H1 (cell line): ENCODE results near the gene TMEM72. TPM values are rescaled to one million over a fixed set of nuclear protein-coding genes. Genes with fewer than 3 reads are reported as not detected.

Experiments
- CTCF ChIA-PET: fragments of 300-600 bp; sonication (Branson Sonifier 250); formaldehyde crosslinking; loops from one replicate; lab custom pipeline; 2021; ENCODE audit not compliant: partially characterized antibody; lab: Charles Lee
- POLR2A ChIA-PET: fragments of 300-600 bp; sonication (Branson Sonifier 250); formaldehyde crosslinking; loops from one replicate; lab custom pipeline; 2021; ENCODE audit warnings: inconsistent platforms; ENCODE audit not compliant: partially characterized antibody; lab: Charles Lee
- DNase-seq, 2 experiments: peaks; one replicate each; pipeline versions ENCODE4 v3.0.0 to v3.0.0-alpha.2; 2010 to 2022; ENCODE audit warnings: low spot score in 2 of 2, low read depth in 1 of 2, mixed read lengths in 1 of 2
- FAIRE-seq: peaks from 2 replicates; lab custom pipeline; 2011; peaks lifted over from hg19 to GRCh38; lab: Jason Lieb, UNC
- H2AFZ ChIP-seq: 2 replicates; pipeline ENCODE4 v1.8.1; 2012; ENCODE audit warnings: low read length, inconsistent platforms
- H2AK5ac ChIP-seq: 2 replicates; pipeline ENCODE4 v1.6.1; 2013; ENCODE audit warnings: low read depth, low read length
- H2BK120ac ChIP-seq: replicated peaks from 2 replicates; pipeline ENCODE3; 2013; ENCODE audit warnings: low read depth, low read length, inconsistent platforms
- H2BK12ac ChIP-seq: 2 replicates; pipeline ENCODE4 v1.6.1; 2013; ENCODE audit warnings: low read depth, low read length
- H2BK15ac ChIP-seq: 2 replicates; pipeline ENCODE4 v1.6.1; 2013; ENCODE audit warnings: low read length
- H2BK20ac ChIP-seq: 2 replicates; pipeline ENCODE4 v1.6.1; 2013; ENCODE audit warnings: low read length
- H2BK5ac ChIP-seq: 2 replicates; pipeline ENCODE4 v1.6.1; 2013; ENCODE audit warnings: low read depth, low read length
- H3K14ac ChIP-seq: 2 replicates; pipeline ENCODE4 v1.6.1; 2013; ENCODE audit warnings: inconsistent platforms; ENCODE audit not compliant: insufficient read length
- H3K18ac ChIP-seq: 2 replicates; pipeline ENCODE4 v1.6.1; 2013; ENCODE audit warnings: low read length; ENCODE audit errors: extremely low read depth
- H3K23ac ChIP-seq: 2 replicates; pipeline ENCODE4 v1.6.1; 2013; ENCODE audit warnings: inconsistent platforms; ENCODE audit not compliant: insufficient read length
- H3K23me2 ChIP-seq: 2 replicates; pipeline ENCODE4 v1.6.1; 2013; ENCODE audit warnings: low read depth, low read length
- H3K27ac ChIP-seq: 2 replicates; pipeline ENCODE4 v1.6.1; 2011; ENCODE audit warnings: low read depth, low read length, inconsistent platforms
- H3K27me3 ChIP-seq, 4 experiments: replicated peaks in 1 of 4; 1 replicate in 1 of 4; 2 replicates in 3 of 4; pipeline versions ENCODE4 v1.6.1 to v1.8.1; 2011 to 2013; ENCODE audit warnings: low read length in 3 of 4, mild to moderate bottlenecking in 3 of 4, inconsistent platforms in 2 of 4, mixed read lengths in 2 of 4, moderate library complexity in 1 of 4; ENCODE audit not compliant: control insufficient read depth in 3 of 4, insufficient read depth in 3 of 4; ENCODE audit errors: extremely low read depth in 1 of 4
- H3K36me3 ChIP-seq, 4 experiments: 2 replicates each; pipeline versions ENCODE4 v1.6.1 to v1.8.1; 2011 to 2013; ENCODE audit warnings: mild to moderate bottlenecking in 4 of 4, low read length in 3 of 4, moderate library complexity in 2 of 4, control low read depth in 1 of 4, inconsistent platforms in 1 of 4; ENCODE audit not compliant: insufficient read depth in 4 of 4, control insufficient read depth in 2 of 4
- H3K4ac ChIP-seq: replicated peaks from 2 replicates; pipeline ENCODE3; 2013; ENCODE audit warnings: low read length, low read depth, mixed read lengths, inconsistent platforms; ENCODE audit not compliant: insufficient read length
- H3K4me1 ChIP-seq, 4 experiments: replicated peaks in 1 of 4; 1 replicate in 1 of 4; 2 replicates in 3 of 4; pipeline versions ENCODE4 v1.6.1 to v1.8.1; 2011 to 2013; ENCODE audit warnings: low read length in 3 of 4, inconsistent platforms in 2 of 4, mixed read lengths in 1 of 4; ENCODE audit not compliant: insufficient read depth in 4 of 4, control insufficient read depth in 3 of 4
- H3K4me2 ChIP-seq, 2 experiments: 2 replicates each; pipeline versions ENCODE4 v1.6.1 to v1.8.1; 2011 to 2013; ENCODE audit warnings: low read depth in 2 of 2, low read length in 2 of 2, control low read depth in 1 of 2, inconsistent platforms in 1 of 2, mild to moderate bottlenecking in 1 of 2; ENCODE audit not compliant: insufficient read depth in 1 of 2
- H3K4me3 ChIP-seq, 4 experiments: fragments of 200-600, 300-600 bp in 1 of 4; sonication (generic), shearing (Covaris generic), sonication (Bioruptor Twin) in 1 of 4; 2 replicates each; pipeline versions ENCODE4 v1.5.1 to v1.8.1; 2011 to 2016; ENCODE audit warnings: low read length in 4 of 4, low read depth in 3 of 4, control low read depth in 2 of 4, inconsistent platforms in 2 of 4, mild to moderate bottlenecking in 2 of 4, mixed read lengths in 1 of 4, moderate library complexity in 1 of 4; ENCODE audit not compliant: insufficient read depth in 2 of 4; ENCODE audit errors: extremely low read depth in 1 of 4
- H3K56ac ChIP-seq: replicated peaks from 2 replicates; pipeline ENCODE3; 2013; ENCODE audit warnings: low read depth, mild to moderate bottlenecking, mixed read lengths, low read length, inconsistent platforms; ENCODE audit not compliant: insufficient read length
- H3K79me1 ChIP-seq: 2 replicates; pipeline ENCODE4 v1.6.1; 2013; ENCODE audit warnings: low read depth, low read length, control low read depth
- H3K79me2 ChIP-seq, 2 experiments: 2 replicates each; pipeline versions ENCODE4 v1.6.1 to v1.8.1; 2012 to 2013; ENCODE audit warnings: low read length in 2 of 2, mild to moderate bottlenecking in 2 of 2, inconsistent platforms in 1 of 2; ENCODE audit not compliant: insufficient read depth in 2 of 2, control insufficient read depth in 1 of 2
- H3K9ac ChIP-seq, 4 experiments: replicated peaks in 1 of 4; 1 replicate in 1 of 4; 2 replicates in 3 of 4; pipeline versions ENCODE4 v1.6.1 to v1.8.1; 2011 to 2013; ENCODE audit warnings: low read depth in 3 of 4, low read length in 3 of 4, control low read depth in 2 of 4, mild to moderate bottlenecking in 2 of 4, moderate library complexity in 2 of 4, inconsistent platforms in 1 of 4; ENCODE audit errors: extremely low read depth in 1 of 4
- H3K9me3 ChIP-seq, 2 experiments: 2 replicates each; pipeline versions ENCODE4 v1.6.1 to v1.8.1; 2012 to 2013; ENCODE audit warnings: mild to moderate bottlenecking in 2 of 2, moderate library complexity in 2 of 2, control low read depth in 1 of 2, inconsistent platforms in 1 of 2, low read depth in 1 of 2, low read length in 1 of 2, mixed read lengths in 1 of 2; ENCODE audit not compliant: insufficient read depth in 2 of 2
- H4K20me1 ChIP-seq, 2 experiments: replicated peaks in 1 of 2; 2 replicates each; pipeline versions ENCODE3 to v1.8.1; 2011 to 2013; ENCODE audit warnings: inconsistent platforms in 2 of 2, low read length in 2 of 2, mild to moderate bottlenecking in 1 of 2; ENCODE audit not compliant: insufficient read depth in 2 of 2, control insufficient read depth in 1 of 2
- H4K5ac ChIP-seq: 2 replicates; pipeline ENCODE4 v1.6.1; 2013; ENCODE audit warnings: low read length, low read depth, mixed read lengths, inconsistent platforms; ENCODE audit not compliant: insufficient read length
- H4K8ac ChIP-seq: 2 replicates; pipeline ENCODE4 v1.8.0; 2013; ENCODE audit warnings: mild to moderate bottlenecking, moderate library complexity, low read length, inconsistent platforms; ENCODE audit not compliant: insufficient read depth; ENCODE audit errors: extremely low read depth
- H4K91ac ChIP-seq: replicated peaks from 2 replicates; pipeline ENCODE3; 2013; ENCODE audit warnings: low read length, mixed read lengths, inconsistent platforms; ENCODE audit not compliant: insufficient read length
- BRCA1 ChIP-seq: IDR thresholded peaks from 2 replicates; pipeline ENCODE4 v1.6.1; 2012; ENCODE audit warnings: low read depth, low read length, improper control_type of control experiment
- CHD1 ChIP-seq: IDR thresholded peaks from 2 replicates; pipeline ENCODE4 v1.6.1; 2012; ENCODE audit warnings: low read depth, low read length, improper control_type of control experiment
- EGR1 ChIP-seq: IDR thresholded peaks from 2 replicates; pipeline ENCODE4 v1.6.1; 2011; ENCODE audit warnings: low read depth, low read length, borderline replicate concordance
- EP300 ChIP-seq, 2 experiments: IDR thresholded peaks; 1 replicate in 1 of 2; 2 replicates in 1 of 2; pipeline ENCODE4 v1.6.1; 2011 to 2012; ENCODE audit warnings: low read depth in 2 of 2, low read length in 2 of 2, mild to moderate bottlenecking in 2 of 2, borderline replicate concordance in 1 of 2, inconsistent platforms in 1 of 2, moderate library complexity in 1 of 2
- EZH2 ChIP-seq: fragments of 200-600 bp; sonication (generic); IDR thresholded peaks from 2 replicates; pipeline ENCODE4 v1.7.1; 2012; ENCODE audit warnings: low read depth, mild to moderate bottlenecking, moderate library complexity, low read length, inconsistent platforms; ENCODE audit not compliant: severe bottlenecking
- JUND ChIP-seq: IDR thresholded peaks from 2 replicates; pipeline ENCODE4 v1.6.1; 2011; ENCODE audit warnings: mild to moderate bottlenecking, improper control_type of control experiment, low read length
- NRF1 ChIP-seq: IDR thresholded peaks from 2 replicates; pipeline ENCODE4 v1.6.1; 2011; ENCODE audit warnings: mild to moderate bottlenecking, low read depth, low read length, improper control_type of control experiment
- SIN3A ChIP-seq, 2 experiments: IDR thresholded peaks in 1 of 2; conservative IDR thresholded peaks in 1 of 2; 2 replicates each; pipeline ENCODE4 v1.6.1; 2011 to 2012; ENCODE audit warnings: low read length in 2 of 2, improper control_type of control experiment in 1 of 2, low read depth in 1 of 2, mild to moderate bottlenecking in 1 of 2
- SIX5 ChIP-seq: IDR thresholded peaks from 2 replicates; pipeline ENCODE4 v1.6.1; 2011; ENCODE audit warnings: mild to moderate bottlenecking, low read depth, low read length
- SUZ12 ChIP-seq: fragments of 200-600 bp; sonication (generic); IDR thresholded peaks from 2 replicates; pipeline ENCODE4 v1.6.1; 2012; ENCODE audit warnings: mild to moderate bottlenecking, inconsistent platforms, low read length, moderate library complexity, mixed read lengths
- TAF1 ChIP-seq: IDR thresholded peaks from 2 replicates; pipeline ENCODE4 v1.6.1; 2011; ENCODE audit warnings: mild to moderate bottlenecking, low read depth, low read length
- TAF7 ChIP-seq: optimal IDR thresholded peaks from 2 replicates; pipeline ENCODE3; 2011; ENCODE audit warnings: low read depth, mild to moderate bottlenecking, inconsistent platforms, low read length, moderate library complexity, borderline replicate concordance
- WGBS, 2 experiments: shearing (Covaris generic) in 1 of 2; methylation state at CpG; one replicate each; pipeline versions ENCODE4 v1.1.6 to v1.1.7; 2013 to 2015; ENCODE audit warnings: low lambda C conversion rate in 2 of 2, mixed read lengths in 2 of 2, inconsistent platforms in 1 of 2, low coverage in 1 of 2, missing lambda C conversion rate in 1 of 2; ENCODE audit not compliant: insufficient replicate concordance in 2 of 2, insufficient coverage in 1 of 2, insufficient read length in 1 of 2; ENCODE audit errors: extremely low coverage in 1 of 2, missing lambda C conversion rate in 1 of 2; 5-methylcytosine and 5-hydroxymethylcytosine counted together
- polyA plus RNA-seq, 7 experiments: library from polyadenylated mRNA; depleted of rRNA in 3 of 7; stranded (reverse) in 5 of 7; unstranded in 2 of 7; fragments of >200 nt in 5 of 7; fragments of 200-250 nt in 2 of 7; gene quantifications; 1 replicate in 5 of 7; 2 replicates in 1 of 7; 4 replicates in 1 of 7; pipeline versions ENCODE4 v1.2.1 to v1.2.3, GENCODE V29; 2011 to 2013; ENCODE audit warnings: missing spikeins in 2 of 7, mixed read lengths in 2 of 7
- total RNA-seq: library from RNA; stranded (reverse); fragmentation: NEBNext Ultra II Directional; extraction: Animal tissue kit (Norgen Biotek cat#: 25700); gene quantifications from 2 replicates; pipeline ENCODE4 v1.2.1, GENCODE V29; 2021
- TF ChIP-seq, protein P1 (sequence below): IDR thresholded peaks from 2 replicates; pipeline ENCODE4 v1.6.1; 2012; ENCODE audit warnings: inconsistent platforms

The TMEM72 gene
- total and polyA plus RNA-seq, 2 of the 8 experiments (the other 6 are each of a cell fraction or from before 2014, with no cell fraction given), result not detected

DNA sequence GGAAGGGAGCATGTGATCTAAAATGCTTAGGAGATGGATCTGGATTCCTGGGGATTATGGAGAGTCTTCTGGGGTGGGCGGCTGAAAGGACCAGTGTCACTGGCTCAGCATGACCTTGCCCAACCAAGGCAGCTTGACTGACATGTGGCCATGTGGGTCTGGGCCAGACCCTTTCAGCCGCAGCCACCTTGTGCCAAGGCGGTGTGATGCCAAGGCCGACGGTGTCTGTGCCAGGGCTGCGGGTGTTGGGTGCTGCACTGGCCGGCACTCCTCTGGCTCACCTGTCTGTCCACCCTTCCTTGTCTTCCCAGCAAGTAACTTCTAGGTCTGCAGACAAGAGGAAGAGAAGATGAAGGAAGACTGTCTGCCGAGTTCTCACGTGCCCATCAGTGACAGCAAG lies 58.7 kb downstream of the TMEM72 start:
- Histone ChIP-seq H3K4me2 (no peak overlapping the region), H4K8ac (no peak overlapping the region), H3K79me1 (peaks cover 5% of the 10 kb centered on the region; the same call in 1 of the 2 replicates), H3K9me3 (no peaks in the 10 kb centered on the region), H3K23me2 (peaks cover 11% of the 10 kb centered on the region; the same call in 1 of the 2 replicates), H3K56ac (no peak overlapping the region), H2BK120ac (no peak overlapping the region), H3K23ac (no peak overlapping the region), H2BK12ac (no peak overlapping the region), H3K4me3 (no peak overlapping the region), H4K91ac (no peak overlapping the region), H2BK20ac (no peak overlapping the region), H4K5ac (no peak overlapping the region), H2BK5ac (no peak overlapping the region), H3K27ac (no peak overlapping the region; the same call in 1 of the 2 replicates), H3K18ac (no peak overlapping the region), H3K9ac (no peak overlapping the region), H3K14ac (no peak overlapping the region), H3K4me1 (peaks cover 19 to 31% (median 23%) of the 10 kb centered on the region in 4 experiments), H3K4ac (no peak overlapping the region), H2AFZ (no peak overlapping the region), H3K27me3 (no peaks in the 10 kb centered on the region; a peak in 1 of 7 replicates), H2BK15ac (no peak overlapping the region), H3K36me3 (peaks cover 0 to 6% (median 0%) of the 10 kb centered on the region in 4 experiments; a peak in 3 of 8 replicates), H4K20me1 (peaks cover 0 to 2% of the 10 kb centered on the region in 2 experiments), H3K79me2 (no peaks in the 10 kb centered on the region), H2AK5ac (no peak overlapping the region)
- WGBS, 2 experiments, result 88% methylated on average over 8 of the region's 9 CpGs; no CpG with 5 or more reads in 1 of the 2 experiments
- POLR2A ChIA-PET, result no interaction called here
- FAIRE-seq, result no peak
- CTCF ChIA-PET, result interaction anchor here (1.0 to 11.2 kb wide), 4 partner anchors 8 to 34 kb away, joined by 5 to 143 read pairs (median 102); partner anchors contain the start of gene DEPP1
- no peak for DNase-seq
- TF ChIP-seq, protein P1, sequence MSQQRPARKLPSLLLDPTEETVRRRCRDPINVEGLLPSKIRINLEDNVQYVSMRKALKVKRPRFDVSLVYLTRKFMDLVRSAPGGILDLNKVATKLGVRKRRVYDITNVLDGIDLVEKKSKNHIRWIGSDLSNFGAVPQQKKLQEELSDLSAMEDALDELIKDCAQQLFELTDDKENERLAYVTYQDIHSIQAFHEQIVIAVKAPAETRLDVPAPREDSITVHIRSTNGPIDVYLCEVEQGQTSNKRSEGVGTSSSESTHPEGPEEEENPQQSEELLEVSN, result no peak
- no peak for TF ChIP-seq SIN3A (conservative IDR thresholded peaks at IDR 0.05 in 1 of 2, IDR thresholded peaks at IDR 0.05 in 1 of 2; ENCODE audit: low read depth in 1 of 2, low read length in 2 of 2)
- no peak for TF ChIP-seq CHD1
- no peak for TF ChIP-seq TAF7
- no peak for TF ChIP-seq EZH2
- TF ChIP-seq JUND, result no peak
- no peak for TF ChIP-seq SUZ12
- no peak for TF ChIP-seq TAF1
- no peak for TF ChIP-seq EGR1
- TF ChIP-seq SIX5, result no peak
- TF ChIP-seq BRCA1, result no peak
- TF ChIP-seq EP300 (IDR thresholded peaks at IDR 0.05; ENCODE audit: borderline replicate concordance in 1 of 2, low read depth in 2 of 2, low read length in 2 of 2), result no peak
- no peak for TF ChIP-seq NRF1
